Stimulated activated naive CD8-positive, alpha-beta T cell treated with anti-CD3 and anti-CD28 coated beads, Interleukin-15, Interleukin-2, amounts not matched to agents 100 U/mL and 50 U/mL, for 24 hours (primary cell): ENCODE results near the gene SEC23B.

Experiments used
- ATAC-seq: fragments of 150-1000 bp; cut with Tn5 transposase; one replicate; pipeline ENCODE4 v1.10.0; 2021
- DNase-seq: peaks from one replicate; pipeline ENCODE4 v3.0.0; 2021

The SEC23B gene

GRCh38 chr20:18587665-18588573 is 80.2 kb downstream of the SEC23B start, which contains the start of gene DTD1:
Gene DTD1 (plus strand): TSS chr20:18588054. CDS start chr20:18588073, 19 bp downstream.
- peak; percentile 96 for DNase-seq
- ATAC-seq, result peak; percentile 90

- DNase-seq, result no peak
- no peak for ATAC-seq
Observed at GRCh38 chr20:18588574-18588933, 80.8 kb downstream of the SEC23B start.

- no peak for DNase-seq
- ATAC-seq, result no peak
Observed at GRCh38 chr20:18589941-18590674, 82.4 kb downstream of the SEC23B start.

- no peak for ATAC-seq
- no peak for DNase-seq
Observed at GRCh38 chr20:18596270-18596669, 88.5 kb downstream of the SEC23B start.

- ATAC-seq (no peak), DNase-seq (no peak)
Observed at GRCh38 chr20:18609741-18610140, 102.0 kb downstream of the SEC23B start.
